GM21526 (cell line): Measurements from ENCODE around the gene ATP6V1G2.
"Not testable (repeated sequence)": the region's sequence is repeated elsewhere in the genome, so short reads cannot be mapped to it uniquely, and the experiment has no call there.

ENCODE experiments used
- ATAC-seq: cut with Tn5 transposase; IDR thresholded peaks from one replicate; pipeline ENCODE4 v1.9.1; 2021; ENCODE audit warnings: moderate library complexity; ENCODE audit not compliant: unreplicated experiment, low FRiP score

The ATP6V1G2 gene

DNA sequence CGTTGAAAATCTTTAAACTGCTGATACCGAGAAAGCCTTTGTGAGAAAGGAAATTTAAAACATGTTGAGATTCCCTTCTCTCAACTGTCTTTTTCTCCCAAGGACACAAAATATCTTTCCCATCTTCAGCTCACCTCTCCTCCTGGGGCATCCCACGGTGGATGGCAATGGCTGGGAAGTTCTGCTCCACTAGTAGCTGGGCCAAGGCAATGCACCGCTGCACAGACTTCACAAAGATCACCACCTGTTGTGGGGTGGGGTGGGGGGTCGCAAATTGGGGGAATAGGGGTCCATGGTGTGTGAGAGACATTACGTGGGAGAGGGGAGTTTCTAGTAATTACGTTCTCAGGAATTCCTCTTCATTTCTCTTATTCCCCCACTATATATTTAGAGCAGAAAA is 15.2 kb downstream of the ATP6V1G2 start:
- no peak for ATAC-seq

DNA sequence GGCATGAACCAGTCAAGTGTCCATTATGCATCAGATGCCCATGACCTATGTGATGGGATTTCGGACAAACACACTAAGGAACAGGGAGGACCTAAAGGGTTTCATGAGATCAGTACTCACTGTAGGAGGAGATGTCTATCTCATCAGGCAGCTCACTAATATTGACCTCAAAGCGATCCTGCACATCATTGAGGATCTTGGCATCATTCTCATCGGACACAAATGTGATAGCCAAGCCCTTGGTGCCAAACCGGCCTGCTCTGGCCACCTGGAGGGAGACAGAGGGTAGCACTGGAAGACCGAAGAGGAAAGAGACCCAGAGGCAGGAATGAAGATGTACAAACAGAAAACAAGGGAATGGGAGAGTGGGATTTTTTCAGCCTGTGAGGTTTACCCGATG is 15.7 kb downstream of the ATP6V1G2 start:
- ATAC-seq, result no peak

DNA sequence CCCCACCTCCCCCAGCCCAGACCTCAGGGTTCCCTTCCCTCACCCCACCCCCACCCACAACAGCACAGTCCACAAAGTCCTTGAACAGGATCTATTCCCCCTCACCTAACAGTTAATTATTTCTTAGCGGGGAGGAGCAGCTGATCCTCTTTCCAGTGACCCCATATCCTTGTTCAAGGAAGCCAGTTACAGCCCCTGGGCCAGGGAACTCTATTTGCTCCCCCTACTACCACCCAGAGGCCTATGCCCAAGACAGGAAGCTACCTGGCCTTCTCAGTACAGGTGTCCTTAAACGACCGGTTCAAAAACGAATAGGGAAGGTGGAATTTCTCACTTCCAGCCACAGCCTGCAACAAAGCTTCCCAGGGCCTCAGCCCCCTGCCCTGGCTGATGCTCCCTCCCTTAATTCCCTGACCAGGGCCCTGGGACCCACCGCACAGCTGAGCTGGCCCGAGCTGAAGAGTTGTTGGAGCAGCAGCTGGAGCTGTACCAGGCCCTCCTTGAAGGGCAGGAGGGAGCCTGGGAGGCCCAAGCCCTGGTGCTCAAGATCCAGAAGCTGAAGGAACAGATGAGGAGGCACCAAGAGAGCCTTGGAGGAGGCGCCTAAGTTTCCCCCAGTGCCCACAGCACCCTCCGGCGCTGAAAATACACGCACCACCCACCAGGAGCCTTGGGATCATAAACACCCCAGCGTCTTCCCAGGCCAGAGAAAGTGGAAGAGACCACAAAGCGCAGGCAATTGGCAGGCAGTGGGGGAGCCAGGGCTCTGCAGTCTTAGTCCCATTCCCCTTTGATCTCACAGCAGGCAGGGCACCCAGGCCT is 16.9 kb downstream of the ATP6V1G2 start:
- ATAC-seq, result no peak

DNA sequence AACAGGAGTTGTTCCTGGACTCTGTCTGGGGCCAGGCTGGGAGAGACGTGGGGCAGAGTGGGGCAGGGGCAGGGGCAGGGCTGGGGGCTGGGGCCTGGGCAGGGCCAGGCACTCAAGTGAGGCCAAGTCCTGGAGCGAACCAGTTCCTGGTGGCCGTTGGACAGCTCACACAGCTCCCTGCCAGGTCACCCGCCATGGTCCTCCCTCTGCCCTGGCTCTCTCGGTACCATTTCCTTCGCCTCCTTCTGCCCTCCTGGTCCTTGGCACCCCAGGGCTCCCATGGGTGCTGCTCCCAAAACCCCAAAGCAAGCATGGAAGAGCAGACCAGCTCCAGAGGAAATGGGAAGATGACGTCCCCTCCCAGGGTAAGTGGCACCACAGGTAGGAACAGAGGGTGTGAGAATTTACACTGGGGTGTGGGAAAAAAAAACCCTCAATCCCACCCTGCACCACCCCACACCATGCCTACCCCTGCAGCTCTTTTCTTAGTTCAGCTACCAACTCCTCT is 17.5 kb downstream of the ATP6V1G2 start, which contains the start of gene MCCD1:
MCCD1 (plus strand) TSS at position 142 of the 508 bp plus-strand sequence; CDS start at position 195, 53 bp downstream.
- no peak for ATAC-seq

GRCh38 chr6:31528307-31528777 is 18.1 kb downstream of the ATP6V1G2 start:
- no peak for ATAC-seq

DNA sequence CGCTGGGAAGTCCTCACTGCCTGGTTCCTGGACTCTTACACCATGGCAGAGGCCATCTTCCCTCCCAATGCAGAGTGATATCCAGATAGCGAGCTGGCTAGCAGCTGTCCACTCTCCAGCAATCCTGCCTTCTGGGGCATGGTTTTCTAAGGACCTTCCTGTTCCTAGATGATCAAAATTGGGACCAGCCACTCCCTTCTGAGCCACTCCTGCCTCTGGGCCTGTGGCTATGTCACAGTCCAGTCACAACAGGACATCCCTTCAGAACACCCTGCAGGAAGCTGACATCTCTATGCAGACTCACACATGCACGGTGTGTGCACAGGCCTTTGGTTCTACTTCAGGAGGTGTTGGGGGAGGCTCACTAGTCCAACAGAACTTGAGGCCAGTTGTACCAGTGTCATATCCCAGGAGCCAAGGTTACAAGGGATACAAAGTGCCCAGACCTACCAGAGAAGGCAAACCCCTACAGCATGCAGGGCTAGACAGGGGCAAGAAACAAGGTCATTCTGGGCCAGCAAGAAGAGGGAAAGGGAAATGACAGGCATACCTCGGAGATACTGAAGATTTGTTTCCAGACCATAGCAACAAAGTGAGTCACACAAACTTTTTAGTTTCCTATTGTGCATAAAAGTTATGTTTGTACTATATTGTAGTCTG is 20.3 kb downstream of the ATP6V1G2 start:
- no peak for ATAC-seq

DNA sequence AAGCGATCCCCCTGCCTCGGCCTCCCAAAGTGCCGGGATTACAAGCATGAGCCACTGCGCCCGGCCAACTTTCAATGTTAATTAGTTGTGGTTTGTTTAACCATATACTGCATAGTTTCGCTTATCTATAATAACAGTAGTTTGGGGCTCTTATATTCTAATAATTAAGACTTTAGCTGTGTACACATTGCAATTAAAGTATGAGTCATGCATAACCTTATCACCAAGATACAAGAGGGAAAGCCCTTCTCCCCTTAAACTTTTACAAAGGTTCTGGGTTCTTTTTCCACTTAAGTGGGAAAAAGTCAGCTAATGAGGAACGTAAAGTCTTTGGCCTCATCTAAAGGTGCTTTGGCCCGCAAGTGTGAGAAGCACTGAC is 20.9 kb downstream of the ATP6V1G2 start:
- no peak for ATAC-seq

GRCh38 chr6:31521835-31522234 is 24.6 kb downstream of the ATP6V1G2 start:
- no peak for ATAC-seq

- no peak for ATAC-seq
These were observed 32.8 kb downstream of the ATP6V1G2 start for GRCh38 chr6:31513456-31514165.

GRCh38 chr6:31510007-31510406 is 36.4 kb downstream of the ATP6V1G2 start:
- ATAC-seq, result no peak

DNA sequence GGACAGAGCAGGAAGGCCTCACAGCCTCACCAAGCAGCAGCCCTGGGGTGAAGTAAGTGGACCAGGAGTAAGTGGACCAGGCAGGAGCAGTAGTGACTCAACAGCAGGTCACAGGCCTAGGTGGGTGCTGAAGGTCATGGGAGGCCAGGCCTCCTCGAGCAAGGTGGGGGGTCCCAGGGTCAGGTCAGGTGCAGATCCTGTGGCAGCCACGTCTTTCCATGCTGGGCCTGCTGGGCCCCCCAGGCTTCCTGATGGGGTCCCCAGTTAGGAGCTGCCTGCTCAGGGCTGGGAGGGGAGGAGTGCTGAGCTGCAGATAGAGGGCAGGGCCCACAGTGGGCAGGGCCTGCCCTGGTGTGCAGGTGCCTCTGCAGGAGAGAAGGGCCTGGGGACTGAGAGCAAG is 37.4 kb downstream of the ATP6V1G2 start:
- not testable (repeated sequence) for ATAC-seq

- no peak for ATAC-seq
These were observed 43.8 kb downstream of the ATP6V1G2 start for GRCh38 chr6:31502586-31502985.

GRCh38 chr6:31499648-31500047 is 46.8 kb downstream of the ATP6V1G2 start:
- ATAC-seq, result not testable (repeated sequence)

- ATAC-seq, result no peak
These were observed 47.7 kb downstream of the ATP6V1G2 start for GRCh38 chr6:31498748-31499147.

GRCh38 chr6:31497531-31498476 is 48.6 kb downstream of the ATP6V1G2 start, which contains the start of gene MICB:
TSS of gene MICB (plus strand) at chr6:31498145. CDS start at chr6:31498194, 49 bp downstream.
- peak; percentile 47 for ATAC-seq

GRCh38 chr6:31496826-31497225 is 49.6 kb downstream of the ATP6V1G2 start:
- ATAC-seq, result not testable (repeated sequence)

DNA sequence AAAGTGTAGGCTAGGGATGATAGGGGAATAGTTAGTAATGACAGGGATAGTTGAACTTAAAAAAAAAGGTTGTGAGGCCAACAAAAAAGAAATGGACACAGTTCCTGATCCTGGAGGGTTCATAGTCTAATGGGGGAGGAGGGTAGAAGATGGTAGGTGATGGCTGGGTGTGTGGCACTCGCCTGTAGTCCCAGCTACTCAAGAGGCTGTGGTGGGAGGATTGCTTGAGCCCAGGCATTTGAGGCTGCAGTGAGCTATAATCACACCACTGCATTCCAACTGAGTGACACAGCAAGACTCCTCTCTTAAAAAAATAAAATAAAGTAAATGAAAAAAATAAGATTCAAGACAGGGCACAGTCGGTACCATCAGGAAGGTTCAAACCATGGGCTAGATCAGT is 50.8 kb downstream of the ATP6V1G2 start:
- no peak for ATAC-seq
